Measurements from ENCODE around the gene CRIP2. TPM values are rescaled to one million over a fixed set of nuclear protein-coding genes. Genes with fewer than 3 reads are reported as not detected.
A peak's percentile ranks its signal among the peaks of the same experiment; 100 is the strongest.

CRIP2 gene
- total RNA-seq, 1 experiment from 2014 or later, result 146 TPM

DNA sequence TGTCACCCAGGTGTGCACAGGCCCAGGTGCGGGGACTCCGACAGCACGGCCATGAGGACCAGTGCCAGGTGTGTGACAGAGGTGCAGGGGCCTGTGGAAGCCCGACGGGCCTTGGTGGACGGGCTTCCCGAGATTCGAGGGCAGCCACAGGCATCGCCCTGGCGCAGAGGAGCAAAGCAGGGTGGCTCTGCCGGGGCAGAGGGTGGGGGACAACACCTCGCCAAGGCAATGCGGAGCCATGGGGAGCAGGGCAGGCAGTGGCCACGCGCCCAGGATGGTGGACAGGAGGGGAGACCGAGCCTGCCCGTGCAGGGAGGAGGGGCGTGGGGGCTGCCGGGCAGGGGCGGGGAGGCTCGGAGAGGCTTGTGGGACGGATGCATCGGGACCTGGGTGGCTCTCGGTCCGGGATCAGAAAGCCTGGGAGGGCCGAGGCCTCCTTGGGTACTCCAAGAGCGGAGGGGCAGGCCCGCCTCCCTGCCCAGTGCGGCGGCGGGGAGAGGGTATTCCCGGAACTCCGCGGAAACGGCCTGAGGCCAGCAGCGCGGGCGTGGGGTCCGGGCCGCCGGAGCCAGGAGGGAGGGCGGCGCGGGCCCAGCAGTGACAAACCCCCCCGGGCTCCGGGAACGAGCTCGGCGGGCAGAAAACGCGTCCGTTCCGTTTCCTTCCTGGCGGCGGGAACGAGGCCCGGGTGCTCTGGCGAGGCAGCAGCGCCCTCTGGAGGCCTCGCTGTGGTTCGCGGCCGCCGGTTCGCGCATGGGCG, 53.4 kb downstream of the CRIP2 start:
- DNase-seq (ENCODE audit: low read depth), result peak; percentile 57

DNA sequence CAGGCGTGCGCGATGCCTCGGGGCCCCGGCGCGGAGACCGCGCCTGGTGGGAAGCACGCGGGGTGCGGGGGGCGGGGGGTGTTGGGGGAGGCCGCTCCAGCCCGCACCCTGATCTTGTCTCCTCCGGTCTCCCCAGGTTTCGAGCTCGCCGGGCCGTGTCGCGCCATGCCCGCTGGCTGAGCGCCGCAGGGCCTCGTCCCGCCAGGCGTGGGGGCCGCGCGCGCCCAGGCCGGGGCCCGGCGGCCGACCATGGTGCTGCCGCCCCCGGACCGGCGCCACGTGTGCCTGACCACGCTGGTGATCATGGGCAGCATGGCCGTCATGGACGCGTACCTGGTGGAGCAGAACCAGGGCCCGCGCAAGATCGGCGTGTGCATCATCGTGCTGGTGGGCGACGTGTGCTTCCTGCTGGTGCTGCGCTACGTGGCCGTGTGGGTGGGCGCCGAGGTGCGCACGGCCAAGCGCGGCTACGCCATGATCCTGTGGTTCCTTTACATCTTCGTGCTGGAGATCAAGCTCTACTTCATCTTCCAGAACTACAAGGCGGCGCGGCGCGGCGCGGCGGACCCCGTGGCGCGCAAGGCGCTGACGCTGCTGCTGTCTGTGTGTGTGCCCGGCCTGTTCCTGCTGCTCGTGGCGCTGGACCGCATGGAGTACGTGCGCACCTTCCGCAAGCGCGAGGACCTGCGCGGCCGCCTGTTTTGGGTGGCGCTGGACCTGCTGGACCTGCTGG, 54.1 kb downstream of the CRIP2 start:
- DNase-seq (ENCODE audit: low read depth), result no peak

DNA sequence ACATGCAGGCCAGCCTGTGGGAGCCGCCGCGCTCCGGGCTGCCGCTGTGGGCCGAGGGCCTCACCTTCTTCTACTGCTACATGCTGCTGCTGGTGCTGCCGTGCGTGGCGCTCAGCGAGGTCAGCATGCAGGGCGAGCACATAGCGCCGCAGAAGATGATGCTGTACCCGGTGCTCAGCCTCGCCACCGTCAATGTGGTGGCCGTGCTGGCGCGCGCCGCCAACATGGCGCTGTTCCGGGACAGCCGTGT, 54.6 kb downstream of the CRIP2 start:
- no peak for DNase-seq (ENCODE audit: low read depth)

Other genes starting within 250 kb of the CRIP2 start
- gene BTBD6, start 226.3 kb upstream of the CRIP2 start, total RNA-seq (2014; rRNA removed; shearing (Covaris generic)), result 43.4 and 44.9 TPM in 2 replicates
- gene BRF1, start 173.8 kb upstream of the CRIP2 start, total RNA-seq (2014; rRNA removed; shearing (Covaris generic)), result 13.7 and 13.9 TPM in 2 replicates
- 18.1 and 18.6 TPM in 2 replicates for gene PACS2, start 160.1 kb upstream of the CRIP2 start, total RNA-seq (2014; rRNA removed; shearing (Covaris generic))
- not detected in 2 replicates for gene TEX22, start 76.3 kb upstream of the CRIP2 start, total RNA-seq (2014; rRNA removed; shearing (Covaris generic))
- 15.3 and 18.4 TPM in 2 replicates for gene MTA1, start 55.0 kb upstream of the CRIP2 start, total RNA-seq (2014; rRNA removed; shearing (Covaris generic))
- gene CRIP1, start 12.1 kb downstream of the CRIP2 start, total RNA-seq (2014; rRNA removed; shearing (Covaris generic)), result 0.12 TPM in 1 of 2 replicates, not detected in the other
- 13.7 and 21.0 TPM in 2 replicates for gene TEDC1, start 16.4 kb downstream of the CRIP2 start, total RNA-seq (2014; rRNA removed; shearing (Covaris generic))
- 0.36 and 0.98 TPM in 2 replicates for gene TMEM121, start 51.8 kb downstream of the CRIP2 start, total RNA-seq (2014; rRNA removed; shearing (Covaris generic))